Lower lobe of right lung (tissue), 2 donors: ENCODE results near the gene RHBDD1. TPM values are rescaled to one million over a fixed set of nuclear protein-coding genes. Genes with fewer than 3 reads are reported as not detected.
"Not testable (repeated sequence)": the region's sequence is repeated elsewhere in the genome, so short reads cannot be mapped to it uniquely, and the experiment has no call there.

Experiments
- ATAC-seq, 2 donors: fragments of 200-7000 bp; cut with Tn5 transposase; one replicate each; pipeline ENCODE4 v1.9.1; 2020 to 2022; ENCODE audit warnings: mild to moderate bottlenecking in 2 of 2, moderate library complexity in 2 of 2
- DNase-seq: peaks from one replicate; pipeline ENCODE4 v3.0.0-alpha.2; 2020
- H3K27ac ChIP-seq: fragments of 200-600 bp; one replicate; pipeline ENCODE4 v1.8.0; 2022
- H3K27me3 ChIP-seq: fragments of 200-600 bp; one replicate; pipeline ENCODE4 v1.8.0; 2022; ENCODE audit warnings: low read depth
- H3K36me3 ChIP-seq: fragments of 200-600 bp; one replicate; pipeline ENCODE4 v1.8.0; 2022; ENCODE audit warnings: mild to moderate bottlenecking
- H3K4me1 ChIP-seq: fragments of 200-600 bp; one replicate; pipeline ENCODE4 v1.8.0; 2022
- H3K4me3 ChIP-seq: fragments of 200-600 bp; one replicate; pipeline ENCODE4 v1.8.0; 2022; ENCODE audit warnings: mild to moderate bottlenecking
- H3K9me3 ChIP-seq: fragments of 200-600 bp; one replicate; pipeline ENCODE4 v1.8.0; 2022
- intact Hi-C: fragments of 100-400 bp; cut with DNase I; formaldehyde crosslinking; loops from one replicate; pipeline ENCODE4 v1.11.0; 2022
- total RNA-seq: library from RNA; stranded (reverse); fragmentation: NEBNext Ultra II Directional; extraction: Animal tissue kit (Norgen Biotek cat#: 25700); gene quantifications from one replicate; pipeline ENCODE4 v1.2.1, GENCODE V29; 2021
- TF ChIP-seq, protein P1 (sequence below): fragments of 200-600 bp; IDR thresholded peaks from one replicate; pipeline ENCODE4 v1.8.0; 2022; ENCODE audit warnings: antibody characterized with exemption, mild to moderate bottlenecking
- donor health status: DM: no; HTN: yes; CAD: no; lungs with severe emphysema.

RHBDD1 gene
- total RNA-seq, 1 donor from 2014 or later = 42.2 TPM

DNA sequence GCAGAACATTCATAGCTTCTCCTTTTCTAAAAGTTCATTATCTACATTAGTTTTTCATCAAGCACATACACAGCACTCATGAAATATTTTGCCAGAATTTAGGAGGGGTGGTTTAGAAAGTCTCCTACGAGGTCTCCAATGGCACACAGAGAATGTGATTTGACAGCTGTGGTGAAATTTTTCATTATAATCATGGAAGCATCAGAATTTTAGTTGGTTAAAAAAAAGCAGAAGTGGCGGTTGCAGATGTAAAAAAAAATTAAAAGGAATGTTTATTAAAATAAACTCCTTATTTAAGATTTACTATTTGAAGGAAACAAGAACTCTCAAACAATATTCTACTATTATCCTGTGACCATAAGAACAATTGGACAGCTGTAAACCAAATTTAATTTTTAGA lies 10.8 kb upstream of the RHBDD1 start:
- no peaks in the 10 kb centered on the region for H3K9me3 ChIP-seq
- no peak for ATAC-seq
- H3K27me3 ChIP-seq = no peaks in the 10 kb centered on the region
- no peaks in the 10 kb centered on the region for H3K36me3 ChIP-seq
- intact Hi-C loops = no loop called here
- H3K27ac ChIP-seq = no peak overlapping the region
- no peak for DNase-seq
- no peak overlapping the region for H3K4me3 ChIP-seq
- TF ChIP-seq, protein P1, sequence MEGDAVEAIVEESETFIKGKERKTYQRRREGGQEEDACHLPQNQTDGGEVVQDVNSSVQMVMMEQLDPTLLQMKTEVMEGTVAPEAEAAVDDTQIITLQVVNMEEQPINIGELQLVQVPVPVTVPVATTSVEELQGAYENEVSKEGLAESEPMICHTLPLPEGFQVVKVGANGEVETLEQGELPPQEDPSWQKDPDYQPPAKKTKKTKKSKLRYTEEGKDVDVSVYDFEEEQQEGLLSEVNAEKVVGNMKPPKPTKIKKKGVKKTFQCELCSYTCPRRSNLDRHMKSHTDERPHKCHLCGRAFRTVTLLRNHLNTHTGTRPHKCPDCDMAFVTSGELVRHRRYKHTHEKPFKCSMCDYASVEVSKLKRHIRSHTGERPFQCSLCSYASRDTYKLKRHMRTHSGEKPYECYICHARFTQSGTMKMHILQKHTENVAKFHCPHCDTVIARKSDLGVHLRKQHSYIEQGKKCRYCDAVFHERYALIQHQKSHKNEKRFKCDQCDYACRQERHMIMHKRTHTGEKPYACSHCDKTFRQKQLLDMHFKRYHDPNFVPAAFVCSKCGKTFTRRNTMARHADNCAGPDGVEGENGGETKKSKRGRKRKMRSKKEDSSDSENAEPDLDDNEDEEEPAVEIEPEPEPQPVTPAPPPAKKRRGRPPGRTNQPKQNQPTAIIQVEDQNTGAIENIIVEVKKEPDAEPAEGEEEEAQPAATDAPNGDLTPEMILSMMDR = no peak
- H3K4me1 ChIP-seq = no peaks in the 10 kb centered on the region

DNA sequence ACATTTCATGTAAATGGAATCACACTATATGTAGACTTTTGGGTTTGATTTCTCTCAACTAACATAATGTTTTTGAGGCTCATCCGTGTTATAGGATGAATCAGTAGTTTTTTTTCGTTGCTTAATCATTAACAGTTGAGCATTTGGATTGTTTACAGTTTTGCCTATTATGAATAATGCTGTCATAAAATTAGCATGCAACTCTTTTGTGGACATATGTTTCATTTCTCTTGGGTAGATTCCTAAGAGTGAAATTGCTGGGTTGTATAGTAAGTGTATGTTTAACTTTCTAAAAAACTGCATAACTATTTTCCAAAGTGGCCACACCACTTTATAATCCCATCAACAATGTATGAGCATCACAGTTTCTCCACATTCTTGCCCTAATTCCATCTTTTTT lies 7.7 kb upstream of the RHBDD1 start:
- DNase-seq (no peak), ATAC-seq (no peak)
- Histone ChIP-seq H3K9me3 (no peaks in the 10 kb centered on the region), H3K4me1 (no peaks in the 10 kb centered on the region), H3K36me3 (no peaks in the 10 kb centered on the region), H3K27ac (no peak overlapping the region), H3K27me3 (no peaks in the 10 kb centered on the region), H3K4me3 (no peak overlapping the region)
- TF ChIP-seq, protein P1 = no peak
- intact Hi-C loops = no loop called here

DNA sequence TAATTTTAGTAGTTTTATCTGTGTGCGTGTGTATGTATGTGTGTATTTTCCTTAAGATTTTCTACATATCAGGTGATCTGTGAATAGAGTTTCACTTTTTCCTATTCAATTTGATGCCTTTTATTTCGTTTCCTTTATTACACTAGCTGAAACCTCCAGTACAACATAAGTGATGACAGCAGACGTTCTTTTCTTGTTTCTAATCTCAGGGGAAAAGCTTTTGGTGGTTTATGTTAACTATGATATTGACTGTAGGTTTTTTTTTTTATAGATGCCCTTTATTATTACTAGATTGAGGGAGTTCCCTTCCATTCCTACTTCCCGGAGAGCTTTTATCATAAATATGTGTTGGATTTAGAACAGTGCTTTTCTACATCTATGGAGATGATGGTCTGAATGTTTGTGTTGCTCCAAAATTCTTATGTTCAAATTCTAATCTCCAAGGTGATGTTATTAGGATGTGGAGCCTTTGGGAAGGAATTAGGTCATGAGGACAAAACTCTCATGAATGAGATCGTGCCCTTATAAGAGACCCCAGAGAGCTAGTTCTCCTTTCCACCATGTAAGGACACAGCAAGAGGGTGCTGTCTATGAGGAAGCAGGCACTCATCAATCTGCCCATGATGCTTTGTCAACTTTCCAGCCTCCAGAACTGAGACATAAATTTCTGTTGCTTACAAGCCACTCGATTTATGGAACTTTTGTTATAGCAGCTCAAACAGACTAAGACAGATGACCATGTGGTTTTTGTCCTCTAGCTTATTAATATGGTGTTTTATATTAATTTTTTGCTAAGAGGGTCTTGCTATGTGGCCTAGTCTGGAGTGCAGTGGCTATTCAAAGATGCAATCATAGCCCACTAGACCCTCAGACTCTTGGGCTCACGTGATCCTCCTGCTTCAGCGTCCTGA lies 5.9 kb upstream of the RHBDD1 start:
- no peaks in the 10 kb centered on the region for H3K27me3 ChIP-seq
- no peaks in the 10 kb centered on the region for H3K36me3 ChIP-seq
- TF ChIP-seq, protein P1 = no peak
- peaks cover 9% of the 10 kb centered on the region for H3K4me1 ChIP-seq
- no peak for DNase-seq
- no peak overlapping the region for H3K27ac ChIP-seq
- ATAC-seq = no peak
- H3K4me3 ChIP-seq = no peak overlapping the region
- intact Hi-C loops = no loop called here
- H3K9me3 ChIP-seq = no peaks in the 10 kb centered on the region

DNA sequence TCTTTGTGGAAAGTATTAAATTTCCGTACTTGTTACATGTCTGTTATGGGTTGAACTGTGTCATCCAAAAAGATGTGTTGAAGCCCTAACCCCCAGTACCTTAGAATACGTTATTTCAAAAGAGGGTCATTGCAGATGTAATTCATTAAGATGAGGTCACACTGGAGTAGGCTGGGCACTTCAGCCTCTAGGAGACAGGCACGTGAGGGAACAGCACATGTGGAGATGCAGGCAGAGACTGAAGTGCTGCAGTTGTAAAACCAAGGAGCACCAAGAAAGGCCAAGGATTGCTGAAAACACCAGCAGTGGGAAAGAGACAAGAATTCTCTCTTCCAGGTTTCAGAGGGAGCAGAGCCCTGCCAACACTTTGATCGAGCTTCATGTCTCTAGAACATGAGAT lies 4.6 kb upstream of the RHBDD1 start:
- Histone ChIP-seq H3K4me3 (no peak overlapping the region), H3K9me3 (no peaks in the 10 kb centered on the region), H3K27me3 (no peaks in the 10 kb centered on the region), H3K36me3 (no peaks in the 10 kb centered on the region), H3K4me1 (peaks cover 14% of the 10 kb centered on the region), H3K27ac (no peak overlapping the region)
- DNase-seq = no peak
- TF ChIP-seq, protein P1 = no peak
- no peak for ATAC-seq
- intact Hi-C loops = no loop called here

DNA sequence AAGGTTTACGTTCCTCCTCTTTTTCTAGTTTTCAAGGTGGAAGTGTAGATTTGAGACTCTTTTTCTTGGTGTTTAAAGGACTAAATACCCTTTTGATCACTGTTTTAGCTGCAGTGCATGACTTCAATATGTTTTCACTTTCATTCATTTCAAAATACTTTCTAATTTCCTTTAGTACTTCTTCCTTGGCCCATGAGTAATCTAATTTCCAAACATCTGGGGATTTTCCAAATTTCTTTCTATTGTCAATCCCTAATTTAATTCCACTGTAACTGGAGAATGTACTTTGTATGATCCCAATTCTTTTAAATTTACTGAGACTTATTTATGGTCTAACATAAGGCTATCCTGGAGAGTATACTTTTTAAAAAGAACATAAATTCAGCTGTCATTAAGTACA lies 3.8 kb upstream of the RHBDD1 start:
- TF ChIP-seq, protein P1 = no peak
- Histone ChIP-seq H3K4me1 (peaks cover 20% of the 10 kb centered on the region), H3K4me3 (no peak overlapping the region), H3K9me3 (no peaks in the 10 kb centered on the region), H3K36me3 (no peaks in the 10 kb centered on the region), H3K27ac (no peak overlapping the region), H3K27me3 (no peaks in the 10 kb centered on the region)
- intact Hi-C loops = no loop called here
- no peak for ATAC-seq
- no peak for DNase-seq

DNA sequence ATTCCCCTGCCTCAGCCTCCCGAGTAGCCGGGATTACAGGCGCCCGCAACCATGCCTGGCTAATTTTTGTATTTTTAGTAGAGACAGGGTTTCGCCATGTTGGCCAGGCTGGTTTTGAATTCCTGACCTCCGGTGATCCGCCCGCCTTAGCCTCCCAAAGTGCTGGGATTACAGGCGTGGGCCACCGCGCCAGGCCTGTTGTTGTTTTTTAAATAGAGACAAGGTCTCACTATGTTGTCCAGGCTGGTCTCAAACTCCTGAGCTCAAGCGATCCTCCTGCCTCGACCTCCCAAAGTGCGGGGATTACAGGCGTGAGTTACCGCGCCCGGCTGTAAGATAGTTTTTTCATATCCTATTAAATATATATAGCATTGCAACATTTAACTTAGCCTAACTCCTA lies 974 bp upstream of the RHBDD1 start:
- H3K27ac ChIP-seq, intact Hi-C loops, H3K9me3 ChIP-seq, DNase-seq, ATAC-seq, H3K36me3 ChIP-seq, H3K27me3 ChIP-seq: not testable (repeated sequence)
- Histone ChIP-seq H3K4me3 (peak overlapping the region; percentile 82), H3K4me1 (peaks cover 36% of the 10 kb centered on the region)
